HepG2 (cell line): ENCODE data around the gene GFAP. TPM values are rescaled to one million over a fixed set of nuclear protein-coding genes. Genes with fewer than 3 reads are reported as not detected.

Source experiments
- ATAC-seq: fragments of 200-7000 bp; cut with Tn5 transposase; 3 replicates; pipeline ENCODE4 v1.9.1; 2020; ENCODE audit warnings: mild to moderate bottlenecking, moderate library complexity
- BruUV-seq: library from RNA; stranded (reverse); fragments of 400-500 nt; replicated peaks from 2 replicates; lab custom pipeline; 2021; lab: Mats Ljungman, UMichigan
- CTCF ChIA-PET: fragments of 300-600 bp; formaldehyde crosslinking; extraction: SDS; loops from one replicate; lab custom pipeline; 2021; ENCODE audit warnings: low total read pairs, inconsistent platforms, low intra/inter-chr PET ratio; lab: Yijun Ruan, JAX
- POLR2A ChIA-PET: fragments of 350-600 bp; sonication (Branson Sonifier 250); formaldehyde crosslinking; loops from one replicate; lab custom pipeline; 2020; ENCODE audit warnings: antibody characterized with exemption, inconsistent platforms; lab: Yijun Ruan, JAX
- DNase-seq: peaks from one replicate; pipeline ENCODE4 v3.0.0-alpha.2; 2015; ENCODE audit warnings: low spot score
- FAIRE-seq: peaks from 3 replicates; lab custom pipeline; 2011; peaks lifted over from hg19 to GRCh38; lab: Jason Lieb, UNC
- H2AFZ ChIP-seq: one replicate; pipeline ENCODE4 v1.6.1; 2011; ENCODE audit warnings: low read length, inconsistent platforms
- H3K27ac ChIP-seq: fragments of 300-600 bp; 3 replicates; pipeline ENCODE4 v1.8.0; 2011; ENCODE audit warnings: mixed run types, mild to moderate bottlenecking, mixed read lengths, low read length, inconsistent platforms; ENCODE audit not compliant: insufficient read depth; ENCODE audit errors: extremely low read length
- H3K27me3 ChIP-seq, 2 experiments: fragments of 200-600 bp in 1 of 2; 2 replicates in 1 of 2; 3 replicates in 1 of 2; pipeline versions ENCODE4 v1.6.0 to v1.8.0; 2011; ENCODE audit warnings: low read length in 2 of 2, mild to moderate bottlenecking in 2 of 2, moderate library complexity in 2 of 2, inconsistent platforms in 1 of 2; ENCODE audit not compliant: insufficient read depth in 2 of 2, control insufficient read depth in 1 of 2
- H3K36me3 ChIP-seq, 2 experiments: fragments of 200-600 bp in 1 of 2; replicated peaks in 1 of 2; 2 replicates in 1 of 2; 3 replicates in 1 of 2; pipeline versions ENCODE4 v1.5.1 to v1.8.0; 2011; ENCODE audit warnings: low read length in 2 of 2, inconsistent platforms in 1 of 2; ENCODE audit not compliant: insufficient read depth in 2 of 2, control insufficient read depth in 1 of 2
- H3K4me1 ChIP-seq: 2 replicates; pipeline ENCODE4 v1.5.1; 2012; ENCODE audit warnings: low read length, inconsistent platforms; ENCODE audit not compliant: insufficient read depth
- H3K4me2 ChIP-seq: 2 replicates; pipeline ENCODE4 v1.6.0; 2011; ENCODE audit warnings: low read depth, low read length, inconsistent platforms
- H3K4me3 ChIP-seq, 3 experiments: fragments of 200-600 bp in 1 of 3; sonication (generic), shearing (Covaris generic) in 1 of 3; replicated peaks in 1 of 3; 2 replicates each; pipeline ENCODE4 v1.5.1; 2011 to 2016; ENCODE audit warnings: low read length in 3 of 3, inconsistent platforms in 2 of 3, low read depth in 2 of 3, mild to moderate bottlenecking in 2 of 3, control low read depth in 1 of 3, mixed read lengths in 1 of 3; ENCODE audit not compliant: insufficient read depth in 1 of 3
- H3K79me2 ChIP-seq: one replicate; pipeline ENCODE4 v1.6.1; 2011; ENCODE audit warnings: low read length, inconsistent platforms; ENCODE audit not compliant: insufficient read depth
- H3K9ac ChIP-seq: 2 replicates; pipeline ENCODE4 v1.6.0; 2011; ENCODE audit warnings: mild to moderate bottlenecking, low read depth, low read length, inconsistent platforms; ENCODE audit not compliant: insufficient read depth
- H3K9me3 ChIP-seq: 2 replicates; pipeline ENCODE4 v1.5.1; 2012; ENCODE audit warnings: mild to moderate bottlenecking, low read length
- H4K20me1 ChIP-seq: 2 replicates; pipeline ENCODE4 v1.6.0; 2011; ENCODE audit warnings: inconsistent platforms, mild to moderate bottlenecking, low read length, moderate library complexity; ENCODE audit not compliant: insufficient read depth
- AGO2 ChIP-seq: fragments of 200-400 bp; formaldehyde crosslinking; optimal IDR thresholded peaks from 2 replicates; pipeline ENCODE3; 2017; ENCODE audit warnings: mild to moderate bottlenecking, low read depth, low read length, moderate library complexity
- DBP ChIP-seq: sonication (generic); formaldehyde crosslinking; IDR thresholded peaks from 2 replicates; pipeline ENCODE4 v1.4.0; 2020; ENCODE audit warnings: missing genetic modification reagents; ENCODE audit errors: not compliant biosample characterization
- ZNF687 ChIP-seq: sonication (generic); formaldehyde crosslinking; IDR thresholded peaks from 2 replicates; pipeline ENCODE4 v1.5.1; 2020; ENCODE audit warnings: mild to moderate bottlenecking, missing genetic modification reagents, moderate library complexity
- WGBS: methylation state at CpG from one replicate; pipeline ENCODE4 v1.1.6; 2017; ENCODE audit warnings: low lambda C conversion rate; 5-methylcytosine and 5-hydroxymethylcytosine counted together
- in situ Hi-C: cut with HindIII; loops from 2 replicates; pipeline ENCODE4 v1.10.0; 2017; ENCODE audit warnings: low pct_unique_long_range_greater_than_20kb; ENCODE audit not compliant: extremely low pct_ligation_motif_present
- intact Hi-C: fragments of 100-400 bp; cut with micrococcal nuclease; formaldehyde crosslinking; loops from one replicate; pipeline ENCODE4 v1.10.0; 2022; ENCODE audit not compliant: unreplicated experiment
- polyA plus RNA-seq, 8 experiments: library from polyadenylated mRNA; depleted of rRNA in 3 of 8; stranded (reverse) in 7 of 8; unstranded in 1 of 8; fragments of >200 nt; fragmentation: Illumina TruSeq in 4 of 8; extraction: Trizol in 4 of 8; gene quantifications; 2 replicates each; pipeline versions ENCODE4 v1.2.1 to v1.2.3, GENCODE V29; 2011 to 2016; ENCODE audit warnings: low read depth in 4 of 8, missing spikeins in 1 of 8, mixed read lengths in 1 of 8; ENCODE audit not compliant: insufficient read depth in 1 of 8
- total RNA-seq, 5 experiments: library from RNA; depleted of rRNA; stranded (reverse); fragments of >200 nt; fragmentation: Illumina TruSeq; extraction: Trizol; gene quantifications; 2 replicates each; pipeline ENCODE4 v1.2.3, GENCODE V29; 2016; ENCODE audit warnings: low read depth in 1 of 5

GFAP gene
- total and polyA plus RNA-seq, 2 of the 13 experiments (the other 11 are each of a cell fraction or from before 2014, with no cell fraction given) = 0.11 to 0.29 TPM

GRCh38 chr17:44935116-44935515 lies 19.8 kb upstream of the GFAP start:
- ATAC-seq (no peak), FAIRE-seq (no peak)
- intact Hi-C loops = no loop called here
- H3K27ac ChIP-seq = no peak overlapping the region
- H3K4me2 ChIP-seq = no peak overlapping the region
- no peak overlapping the region for H3K9ac ChIP-seq
- H3K79me2 ChIP-seq = peaks cover 8% of the 10 kb centered on the region
- no peak overlapping the region for H2AFZ ChIP-seq
- TF ChIP-seq ZNF687 (0 out of 2 replicates have a peak, but pooled peaks have one; percentile 4), DBP (CRISPR knock-in tag) (no peak), AGO2 (peak; percentile 52)
- TF ChIP-seq, all 625 proteins: peak for 2
- 93% methylated on average over 8 of the region's 9 CpGs for WGBS
- H3K4me3 ChIP-seq = no peak overlapping the region
- in situ Hi-C loops = no loop called here
- no peak for DNase-seq
- BruUV-seq = no TSS peak
- peaks cover 3% of the 10 kb centered on the region for H3K4me1 ChIP-seq
- no peaks in the 10 kb centered on the region for H3K9me3 ChIP-seq
- peaks cover 37 to 62% of the 10 kb centered on the region in 2 experiments for H3K36me3 ChIP-seq
- ChIA-PET POLR2A (no interaction called here), CTCF (no interaction called here)
- no peaks in the 10 kb centered on the region for H4K20me1 ChIP-seq
- no peaks in the 10 kb centered on the region for H3K27me3 ChIP-seq
